Fibroblast of peridontal ligament (primary cell): ENCODE data around the gene IRAK3.
A peak's percentile ranks its signal among the peaks of the same experiment; 100 is the strongest.
"Not testable (repeated sequence)": the region's sequence is repeated elsewhere in the genome, so short reads cannot be mapped to it uniquely, and the experiment has no call there.

Experiments
- DNase-seq: peaks from one replicate; pipeline ENCODE4 v3.0.0-alpha.2; 2010; ENCODE audit errors: extremely low read depth

The IRAK3 gene

DNA sequence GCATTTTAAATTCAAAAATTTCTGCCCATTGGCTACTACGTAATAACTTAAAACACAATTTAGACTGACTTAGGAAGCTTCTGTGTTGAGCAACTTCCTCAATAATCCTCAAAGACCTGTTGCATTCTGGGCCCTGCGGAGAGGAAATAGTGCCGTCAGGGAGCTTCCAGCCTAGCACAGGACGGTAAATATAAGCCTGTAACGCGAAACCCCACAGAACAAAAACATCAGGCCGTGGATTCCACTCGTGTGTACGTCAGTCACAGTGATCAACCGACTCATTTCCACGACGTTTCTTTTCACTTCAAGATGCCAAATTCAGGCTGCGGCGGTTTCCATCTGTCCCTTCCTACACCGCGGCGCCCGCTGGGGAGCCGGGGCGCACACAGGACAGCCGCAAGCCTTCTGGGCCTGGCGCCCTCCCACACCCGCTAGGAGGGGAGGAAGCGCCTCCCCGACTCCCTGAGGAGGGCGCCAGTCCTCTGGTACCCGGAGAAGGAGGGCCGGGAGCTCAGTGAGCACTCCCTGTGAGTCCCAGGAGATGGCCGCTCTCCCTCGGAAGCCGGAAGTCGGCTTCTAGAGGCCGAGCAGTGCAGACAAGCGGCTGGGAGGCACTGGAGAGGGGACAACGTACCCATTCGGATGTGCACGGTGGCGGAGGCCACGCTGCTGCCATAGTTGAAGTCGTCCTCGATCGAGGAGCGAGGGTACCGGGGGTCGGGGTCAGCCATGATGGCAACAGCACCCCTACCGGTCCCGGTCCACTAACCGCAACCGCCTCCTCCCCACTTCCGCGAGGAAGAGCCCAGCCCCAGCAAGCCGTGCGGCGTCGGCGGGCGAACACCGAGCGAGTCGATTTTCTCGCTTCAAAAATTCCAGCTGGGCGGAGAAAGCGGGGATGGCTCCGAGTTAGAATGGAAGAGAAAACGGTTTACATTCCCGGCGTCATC lies 19.5 kb upstream of the IRAK3 start, which contains the start of gene TMBIM4:
TSS of gene TMBIM4 (minus strand) at position 776 of the 950 bp plus-strand sequence. CDS start at position 731, 45 bp downstream.
- DNase-seq: peak; percentile 96

DNA sequence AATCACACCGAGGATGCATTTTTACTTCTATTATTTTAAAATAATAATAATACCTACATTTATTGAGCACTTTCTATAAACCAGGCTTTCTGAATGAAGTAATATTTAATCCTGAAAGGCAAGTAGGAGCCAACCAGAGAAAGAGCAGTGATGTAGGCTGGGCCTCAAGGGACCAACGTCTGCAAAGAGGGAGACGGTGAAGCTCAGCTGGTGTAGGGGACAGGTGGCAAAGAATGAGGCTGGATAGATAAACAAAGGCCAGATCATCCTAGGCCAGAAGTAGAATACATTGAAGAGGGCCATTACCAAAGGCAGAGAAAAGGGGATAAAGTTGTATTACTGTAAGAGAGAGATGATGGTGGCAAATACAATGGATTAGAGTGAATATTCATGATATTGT lies 18.4 kb upstream of the IRAK3 start:
- no peak for DNase-seq

DNA sequence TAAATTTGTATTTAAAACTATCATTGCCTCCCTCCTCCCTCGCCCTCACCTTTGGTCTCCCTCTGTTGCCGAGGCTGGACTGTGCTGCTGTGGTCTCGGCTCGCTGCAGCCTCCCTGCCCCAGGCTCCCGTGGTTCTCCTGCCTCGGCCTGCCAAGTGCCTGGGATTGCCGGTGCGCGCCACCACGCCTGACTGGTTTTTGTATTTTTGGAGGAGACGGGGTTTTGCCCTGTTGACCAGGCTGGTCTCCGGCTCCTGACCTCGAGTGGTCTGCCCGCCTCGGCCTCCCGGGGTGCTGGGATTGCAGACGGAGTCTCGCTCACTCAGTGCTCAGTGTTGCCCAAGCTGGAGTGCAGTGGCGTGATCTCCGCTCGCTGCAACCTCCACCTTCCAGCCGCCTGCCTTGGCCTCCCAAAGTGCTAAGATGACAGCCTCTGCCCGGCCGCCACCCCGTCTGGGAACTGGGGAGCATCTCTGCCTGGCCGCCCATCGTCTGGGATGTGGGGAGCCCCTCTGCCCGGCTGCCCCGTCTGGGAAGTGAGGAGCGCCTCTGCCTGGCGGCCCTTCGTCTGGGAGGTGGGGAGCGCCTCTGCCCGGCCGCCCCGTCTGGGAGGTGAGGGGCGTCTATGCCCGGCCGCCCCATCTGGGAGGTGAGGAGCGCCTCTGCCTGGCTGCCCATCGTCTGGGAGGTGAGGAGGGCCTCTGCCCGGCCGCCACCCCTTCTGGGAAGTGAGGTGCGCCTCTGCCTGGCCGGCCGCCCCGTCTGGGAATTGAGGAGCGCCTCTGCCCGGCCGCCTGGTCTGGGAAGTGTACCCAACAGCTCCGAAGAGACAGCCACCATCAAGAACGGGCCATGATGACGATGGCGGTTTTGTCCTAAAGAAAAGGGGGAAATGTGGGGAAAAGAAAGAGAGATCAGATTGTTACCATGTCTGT lies 14.4 kb upstream of the IRAK3 start:
- DNase-seq: not testable (repeated sequence)

- DNase-seq: peak; percentile 69
Observed at GRCh38 chr12:66176105-66176900, 12.7 kb upstream of the IRAK3 start.

DNA sequence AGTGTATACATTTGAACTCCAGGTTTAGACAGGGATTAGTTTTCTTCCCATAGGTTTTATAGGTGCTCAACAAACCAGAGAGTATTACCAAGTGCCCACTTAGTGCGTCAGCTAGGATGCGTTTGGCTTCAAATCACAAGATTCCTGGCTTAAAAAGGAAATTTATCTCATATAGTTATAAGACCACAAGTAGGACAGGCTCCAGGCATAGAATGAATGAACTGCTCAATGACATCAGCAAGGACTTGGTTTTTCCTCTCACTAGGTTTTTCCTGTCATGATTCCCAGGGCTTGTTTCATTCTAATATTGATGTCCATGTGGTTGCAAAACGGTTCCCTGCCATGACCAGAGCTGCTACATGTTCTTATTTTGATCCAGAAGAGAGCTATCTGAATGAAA lies 6.1 kb upstream of the IRAK3 start:
- DNase-seq: no peak

- DNase-seq: not testable (repeated sequence)
Observed at GRCh38 chr12:66184822-66185221, 4.2 kb upstream of the IRAK3 start.

GRCh38 chr12:66187036-66187435 lies 2.0 kb upstream of the IRAK3 start:
- no peak for DNase-seq

DNA sequence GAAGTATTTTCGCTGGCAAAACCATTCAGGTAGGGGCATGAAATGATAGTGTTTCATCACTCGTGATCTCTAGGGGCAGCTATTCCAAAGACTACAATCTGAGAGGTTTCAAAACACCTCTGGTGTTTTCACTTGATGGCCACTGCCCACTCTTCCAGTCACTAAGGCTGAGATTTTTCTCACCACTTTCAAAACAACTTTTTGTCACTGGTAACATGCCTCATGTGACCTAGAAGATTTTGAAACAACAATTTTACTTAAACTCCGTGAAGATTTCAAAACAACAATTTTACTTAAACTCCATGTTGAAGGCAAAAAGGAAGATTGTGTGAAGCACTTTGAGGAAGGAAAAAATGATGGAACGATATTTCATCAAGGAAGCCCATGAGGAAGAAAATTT lies 1.2 kb upstream of the IRAK3 start:
- DNase-seq: no peak

- peak; percentile 8 for DNase-seq
Observed at GRCh38 chr12:66189486-66189843, 451 bp downstream of the IRAK3 start.

GRCh38 chr12:66189889-66190288 lies 875 bp downstream of the IRAK3 start:
- peak; percentile 10 for DNase-seq

DNA sequence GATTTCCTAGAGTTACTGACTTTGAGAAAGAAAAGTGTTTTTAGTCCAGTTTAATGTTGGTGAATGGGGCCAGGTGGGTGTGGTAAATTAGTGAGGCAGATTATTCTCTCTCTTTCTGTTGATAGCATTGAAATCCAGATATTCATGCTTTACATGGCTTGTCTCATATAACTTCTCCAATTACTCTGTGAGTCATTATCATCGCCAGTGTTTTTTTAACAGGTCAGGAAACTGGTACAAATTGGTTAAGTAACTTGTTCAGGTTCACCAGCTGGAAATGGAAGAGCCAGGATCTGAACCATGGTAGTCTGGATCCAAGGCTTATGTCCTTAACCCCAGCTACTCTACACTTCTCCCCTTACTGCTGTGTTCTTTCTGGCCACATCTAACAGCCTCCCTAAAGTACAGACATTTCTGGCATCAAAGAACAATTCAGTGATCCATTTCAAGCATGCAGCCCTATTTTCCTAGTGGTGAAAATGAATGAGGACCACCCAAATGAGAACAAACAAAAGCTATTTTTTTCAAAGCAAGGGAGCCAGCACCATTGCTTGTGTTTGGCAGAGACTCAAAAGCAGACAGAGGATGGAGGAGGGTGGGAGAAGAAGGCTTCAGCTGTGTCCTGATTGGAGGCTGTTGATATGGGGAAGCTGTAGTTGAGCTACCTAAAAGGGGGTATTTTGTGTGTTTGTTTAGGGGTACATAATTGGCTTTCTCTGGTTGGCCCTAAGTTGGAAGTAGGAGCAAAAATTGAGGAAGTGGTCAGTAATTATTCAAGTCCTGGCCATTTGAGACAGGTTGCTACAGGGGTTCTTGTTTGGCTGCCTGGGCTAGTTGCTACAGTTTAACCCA lies 1.7 kb downstream of the IRAK3 start:
- peak; percentile 13 for DNase-seq

DNA sequence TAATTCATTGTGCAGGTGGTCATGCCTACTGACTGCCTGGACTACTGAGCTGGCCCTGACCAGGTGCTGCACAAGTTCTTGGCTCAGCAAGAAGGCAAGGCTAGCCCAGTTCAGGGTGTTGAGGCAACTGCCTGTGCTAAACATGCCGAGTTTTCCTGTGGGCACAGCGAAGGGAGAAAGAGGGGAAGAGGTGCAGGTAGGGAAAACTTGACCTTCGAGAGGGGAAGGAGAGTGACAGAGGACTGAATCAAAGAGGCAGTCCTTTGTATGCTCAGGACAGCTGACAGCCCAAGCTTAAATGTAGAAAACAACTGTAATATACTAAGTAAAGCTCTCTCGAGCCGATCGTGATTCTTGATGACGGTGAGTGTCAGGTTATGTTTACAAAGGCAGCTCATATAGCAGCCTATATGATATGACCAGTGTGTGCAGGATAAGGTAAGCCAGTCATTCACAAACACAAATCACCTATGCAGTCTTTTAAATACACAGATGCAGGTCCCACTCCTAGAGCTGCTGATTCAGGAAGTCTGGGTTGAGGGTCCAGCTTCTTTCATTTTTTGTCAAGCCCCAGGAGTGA lies 2.6 kb downstream of the IRAK3 start:
- no peak for DNase-seq

DNA sequence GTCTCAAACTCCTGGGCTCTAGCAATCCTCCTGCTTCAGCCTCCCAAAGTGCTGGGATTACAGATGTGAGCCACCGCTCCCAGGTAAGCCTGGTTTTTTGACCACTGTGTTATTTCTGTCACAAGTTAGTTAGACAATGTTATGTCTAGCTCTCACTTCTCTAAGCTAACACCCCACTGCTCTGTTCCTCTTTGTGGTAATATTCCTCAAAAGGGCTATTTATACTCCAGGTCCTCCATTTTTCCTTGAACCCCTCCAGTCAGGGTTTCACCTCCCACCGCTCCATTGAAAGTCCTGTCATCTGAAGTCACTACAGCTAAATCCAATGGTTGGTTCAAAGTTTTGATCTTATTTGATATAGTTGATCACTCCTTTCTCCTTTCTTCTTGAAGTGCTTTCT lies 5.1 kb downstream of the IRAK3 start:
- no peak for DNase-seq

- DNase-seq: no peak
Observed at GRCh38 chr12:66195242-66195641, 6.2 kb downstream of the IRAK3 start.

DNA sequence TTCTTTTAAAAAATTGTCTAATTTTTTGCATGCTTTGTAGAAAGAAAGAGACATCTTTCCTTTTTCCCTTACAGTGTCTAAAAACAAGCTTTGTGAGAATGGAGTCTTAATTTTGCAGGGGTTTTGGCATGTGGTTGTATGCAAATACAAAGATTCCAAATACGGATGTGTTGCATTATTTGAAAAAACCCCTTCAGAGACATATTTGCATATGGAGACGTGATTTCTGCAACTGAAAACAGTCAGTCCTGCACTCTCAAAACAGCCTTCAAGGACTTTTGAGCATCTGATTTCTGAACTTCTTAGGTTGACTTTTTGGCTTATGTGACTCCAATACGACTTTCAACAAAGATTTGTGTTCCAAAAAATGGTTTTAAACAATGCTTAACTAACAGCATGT lies 7.8 kb downstream of the IRAK3 start:
- no peak for DNase-seq

- peak; percentile 12 for DNase-seq
Observed at GRCh38 chr12:66197495-66197921, 8.5 kb downstream of the IRAK3 start.

- DNase-seq: no peak
Observed at GRCh38 chr12:66199141-66199540, 10.1 kb downstream of the IRAK3 start.

DNA sequence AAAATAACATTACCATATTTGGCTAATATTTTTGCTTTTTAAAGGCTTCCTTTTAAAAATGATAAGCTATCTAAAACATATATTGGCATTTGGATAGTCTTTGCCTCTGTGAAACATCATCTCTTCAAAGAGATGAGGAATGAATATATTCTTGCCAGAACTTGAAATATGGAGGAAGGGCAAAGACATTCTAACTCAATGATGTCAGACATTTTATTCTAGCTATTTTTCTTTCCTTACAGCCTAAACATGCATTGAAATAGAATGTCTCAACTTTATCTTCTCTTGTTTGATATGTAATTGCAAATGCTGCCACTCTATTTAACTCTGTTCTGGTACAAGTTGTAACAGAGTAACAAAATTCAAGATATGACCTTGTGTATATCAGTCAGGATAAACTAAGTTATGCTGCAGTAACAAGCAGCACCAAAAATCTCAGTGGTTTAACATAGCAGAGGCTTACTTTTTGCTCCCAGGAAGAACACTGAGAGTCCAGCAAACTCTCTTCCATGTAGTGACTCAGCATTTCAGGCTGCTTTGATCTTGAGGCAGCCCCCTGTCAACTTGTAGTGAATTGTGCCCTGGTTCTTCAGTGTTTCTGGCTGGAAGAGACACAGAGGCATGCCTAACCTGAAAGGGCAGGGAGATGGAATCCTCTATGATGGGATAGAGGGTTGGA lies 11.0 kb downstream of the IRAK3 start:
- DNase-seq: peak; percentile 13

DNA sequence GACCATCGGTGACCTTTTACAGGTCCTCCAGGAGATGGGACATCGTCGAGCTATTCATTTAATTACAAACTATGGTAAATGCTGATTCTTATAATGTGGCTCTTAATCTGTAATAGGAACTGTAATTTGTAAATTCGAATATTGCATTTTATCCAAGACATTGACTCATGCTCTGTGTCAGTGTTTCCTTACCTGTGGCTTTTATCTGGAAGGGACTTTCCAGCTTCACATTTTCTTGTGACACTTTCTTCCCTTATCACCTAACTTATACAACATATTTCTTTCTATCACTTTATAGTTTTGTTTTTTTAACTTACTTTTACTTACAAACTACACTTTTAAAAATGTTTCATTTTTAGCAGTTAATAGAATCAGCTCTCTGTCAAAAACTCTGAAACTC lies 14.8 kb downstream of the IRAK3 start:
- DNase-seq: no peak

GRCh38 chr12:66206141-66206540 lies 17.1 kb downstream of the IRAK3 start:
- no peak for DNase-seq
